ENCODE measurements around the gene MAP3K15. TPM values are rescaled to one million over a fixed set of nuclear protein-coding genes. Genes with fewer than 3 reads are reported as not detected.

MAP3K15 gene
- total RNA-seq, 1 donor from 2014 or later = 1.2 TPM

DNA sequence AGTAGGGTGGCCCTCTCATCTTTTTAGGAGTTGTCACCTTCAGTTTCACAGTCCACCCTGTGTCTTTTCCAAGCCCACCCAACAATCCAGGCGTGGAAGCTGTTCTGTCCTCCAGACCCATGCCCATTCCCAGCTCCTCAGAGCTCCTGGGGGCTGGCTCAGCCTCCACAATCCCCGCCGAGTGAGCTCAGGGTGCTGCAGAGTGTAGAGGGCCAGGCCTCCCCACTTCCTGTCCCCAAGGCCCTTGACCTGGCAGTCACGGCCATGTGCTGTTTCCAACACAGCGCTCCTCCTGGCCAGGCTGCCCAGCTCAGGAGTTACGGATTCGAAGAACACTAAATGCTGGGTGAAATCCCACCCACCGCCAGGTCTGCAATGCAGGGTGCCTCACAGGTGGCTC, 139.8 kb downstream of the MAP3K15 start:
- Mint-ChIP-seq H3K9me3 (no peaks in the 10 kb centered on the region), H3K4me1 (peaks cover 8% of the 10 kb centered on the region), H3K27me3 (ENCODE audit: low read depth) (peaks cover 3% of the 10 kb centered on the region), H3K27ac (ENCODE audit: unreplicated experiment) (no peak overlapping the region), H3K36me3 (ENCODE audit: low read depth) (no peaks in the 10 kb centered on the region), H3K4me3 (no peak overlapping the region)
- DNase-seq (ENCODE audit: low read depth, low spot score) = no peak
- TF ChIP-seq, protein P1, sequence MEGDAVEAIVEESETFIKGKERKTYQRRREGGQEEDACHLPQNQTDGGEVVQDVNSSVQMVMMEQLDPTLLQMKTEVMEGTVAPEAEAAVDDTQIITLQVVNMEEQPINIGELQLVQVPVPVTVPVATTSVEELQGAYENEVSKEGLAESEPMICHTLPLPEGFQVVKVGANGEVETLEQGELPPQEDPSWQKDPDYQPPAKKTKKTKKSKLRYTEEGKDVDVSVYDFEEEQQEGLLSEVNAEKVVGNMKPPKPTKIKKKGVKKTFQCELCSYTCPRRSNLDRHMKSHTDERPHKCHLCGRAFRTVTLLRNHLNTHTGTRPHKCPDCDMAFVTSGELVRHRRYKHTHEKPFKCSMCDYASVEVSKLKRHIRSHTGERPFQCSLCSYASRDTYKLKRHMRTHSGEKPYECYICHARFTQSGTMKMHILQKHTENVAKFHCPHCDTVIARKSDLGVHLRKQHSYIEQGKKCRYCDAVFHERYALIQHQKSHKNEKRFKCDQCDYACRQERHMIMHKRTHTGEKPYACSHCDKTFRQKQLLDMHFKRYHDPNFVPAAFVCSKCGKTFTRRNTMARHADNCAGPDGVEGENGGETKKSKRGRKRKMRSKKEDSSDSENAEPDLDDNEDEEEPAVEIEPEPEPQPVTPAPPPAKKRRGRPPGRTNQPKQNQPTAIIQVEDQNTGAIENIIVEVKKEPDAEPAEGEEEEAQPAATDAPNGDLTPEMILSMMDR (conservative IDR thresholded peaks at IDR 0.05) = no peak

DNA sequence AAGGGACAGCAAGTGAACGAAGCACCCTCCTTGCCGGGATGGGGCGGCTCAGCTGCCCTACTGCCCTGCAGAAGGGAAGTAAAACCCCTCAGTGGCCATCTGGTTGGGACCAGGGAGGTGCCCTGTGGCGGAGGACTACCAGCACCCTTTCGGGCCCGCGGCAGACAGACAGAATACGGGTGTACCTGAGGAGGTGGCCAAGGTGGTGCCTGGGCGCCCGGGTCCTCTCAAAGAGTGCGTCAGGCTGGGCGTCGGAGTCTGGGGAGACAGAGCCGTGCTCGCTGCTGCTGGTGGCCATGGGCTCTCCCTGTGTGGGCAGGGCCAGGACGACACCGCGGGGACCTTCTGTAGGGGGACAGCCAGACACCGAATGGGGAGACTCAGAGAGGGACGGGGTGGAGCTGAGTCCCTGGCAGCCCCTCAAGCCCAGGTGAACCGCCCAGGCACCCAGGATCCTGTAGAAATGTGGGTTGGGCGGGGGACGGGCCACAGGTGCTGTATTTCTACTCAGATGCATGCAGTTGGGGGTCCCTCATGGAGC, 141.9 kb downstream of the MAP3K15 start:
- no peak for DNase-seq (ENCODE audit: low read depth, low spot score)
- Mint-ChIP-seq H3K4me3 (no peak overlapping the region), H3K9me3 (no peaks in the 10 kb centered on the region)

DNA sequence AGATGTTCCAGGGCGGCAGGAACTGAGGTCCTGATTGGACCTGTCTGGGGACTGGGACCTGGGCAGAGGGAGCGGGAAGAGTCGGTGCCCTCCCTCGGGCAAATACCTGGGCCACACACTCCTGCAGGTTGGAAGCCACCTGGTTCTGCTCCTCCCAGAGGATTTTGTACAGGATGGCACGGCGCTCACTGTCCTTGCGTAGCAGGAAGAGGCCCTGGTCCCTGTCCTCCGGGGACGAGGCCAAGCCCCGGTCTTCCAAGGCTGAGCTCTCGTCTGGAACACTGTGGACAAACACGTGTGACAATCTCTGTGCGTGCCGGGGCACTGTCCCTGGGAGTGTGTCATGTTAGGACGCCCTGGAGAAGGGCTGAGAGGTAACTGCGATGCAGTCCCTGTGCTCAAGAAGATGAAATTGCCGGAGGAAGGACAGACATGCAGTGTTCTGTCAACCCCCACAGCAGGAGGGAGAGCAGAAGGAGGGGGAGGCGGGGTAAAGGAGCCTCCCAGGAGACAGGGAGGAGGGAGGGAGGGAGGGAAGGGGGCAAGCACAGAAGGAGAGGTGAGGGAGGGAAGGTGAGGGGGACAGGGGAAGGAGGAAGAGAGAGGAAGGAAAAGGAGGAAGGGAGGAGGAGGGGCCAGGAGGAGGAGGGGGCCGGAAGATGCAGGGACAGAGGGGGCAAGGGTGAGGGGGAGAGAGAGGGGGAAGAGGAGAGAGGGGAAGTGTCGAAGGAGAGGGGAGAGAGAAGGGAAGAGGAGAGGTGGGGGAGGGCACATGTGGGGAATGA, 142.6 kb downstream of the MAP3K15 start:
- TF ChIP-seq, protein P1 (conservative IDR thresholded peaks at IDR 0.05) = no peak
- H3K4me1 Mint-ChIP-seq = peaks cover 8% of the 10 kb centered on the region
- H3K27ac Mint-ChIP-seq (ENCODE audit: unreplicated experiment) = peak overlapping the region; percentile 15
- H3K36me3 Mint-ChIP-seq (ENCODE audit: low read depth) = no peaks in the 10 kb centered on the region
- no peak for DNase-seq (ENCODE audit: low read depth, low spot score)
- peaks cover 3% of the 10 kb centered on the region for H3K27me3 Mint-ChIP-seq (ENCODE audit: low read depth)
- no peaks in the 10 kb centered on the region for H3K9me3 Mint-ChIP-seq
- peak overlapping the region; percentile 87 for H3K4me3 Mint-ChIP-seq

More for the DNA sequence above, 141.9 kb downstream of the MAP3K15 start:
- Mint-ChIP-seq H3K4me1 (peaks cover 8% of the 10 kb centered on the region), H3K27ac (ENCODE audit: unreplicated experiment) (no peak overlapping the region), H3K36me3 (ENCODE audit: low read depth) (no peaks in the 10 kb centered on the region), H3K27me3 (ENCODE audit: low read depth) (peaks cover 3% of the 10 kb centered on the region)
- TF ChIP-seq, protein P1 (conservative IDR thresholded peaks at IDR 0.05) = no peak

DNA sequence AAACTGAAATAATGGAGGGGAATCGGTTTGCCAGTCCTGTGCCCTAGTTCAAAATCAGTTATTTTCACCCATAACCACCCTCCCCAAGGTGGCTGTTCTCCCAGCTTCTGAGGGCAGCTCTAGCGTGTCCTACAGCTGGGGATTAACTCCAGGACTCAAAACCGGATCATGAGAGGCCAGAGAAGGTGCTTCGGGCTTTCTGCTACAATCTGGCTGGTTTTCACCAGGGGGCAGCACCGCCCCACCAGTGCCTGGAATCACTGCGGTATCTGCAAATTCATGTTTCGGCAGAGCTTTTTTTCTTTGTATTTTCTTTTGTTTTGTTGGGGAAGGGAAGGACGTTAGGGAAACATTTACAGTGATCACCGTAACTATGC, 143.2 kb downstream of the MAP3K15 start:
- DNase-seq (ENCODE audit: low read depth, low spot score) = peak; percentile 62
- H3K4me3 Mint-ChIP-seq = peak overlapping the region; percentile 87
- no peaks in the 10 kb centered on the region for H3K36me3 Mint-ChIP-seq (ENCODE audit: low read depth)
- TF ChIP-seq, protein P1 (conservative IDR thresholded peaks at IDR 0.05) = peak; percentile 75
- H3K27ac Mint-ChIP-seq (ENCODE audit: unreplicated experiment) = peak overlapping the region; percentile 15
- peaks cover 8% of the 10 kb centered on the region for H3K4me1 Mint-ChIP-seq
- H3K27me3 Mint-ChIP-seq (ENCODE audit: low read depth) = peaks cover 3% of the 10 kb centered on the region
- H3K9me3 Mint-ChIP-seq = no peaks in the 10 kb centered on the region

DNA sequence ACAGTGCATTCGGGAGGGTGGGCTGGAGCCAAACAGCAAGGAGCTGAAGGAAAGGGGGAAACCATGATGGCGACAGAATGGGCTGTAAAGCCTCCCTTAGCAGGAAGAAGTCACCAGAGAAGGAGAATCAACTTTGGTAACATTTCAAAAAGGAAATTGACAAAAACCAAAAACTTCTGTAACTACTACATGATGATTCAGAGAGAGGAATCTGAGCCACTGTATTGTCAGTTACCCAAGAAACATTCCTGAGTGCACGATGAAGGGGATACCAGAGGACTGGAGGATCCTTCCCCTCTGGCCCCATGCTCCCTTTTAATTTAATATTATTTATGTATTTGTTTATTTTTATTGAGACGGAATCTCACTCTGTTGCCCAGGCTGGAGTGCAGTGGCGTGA, 145.2 kb downstream of the MAP3K15 start:
- DNase-seq (ENCODE audit: low read depth, low spot score) = no peak
- TF ChIP-seq, protein P1 (conservative IDR thresholded peaks at IDR 0.05) = no peak
- peaks cover 8% of the 10 kb centered on the region for H3K4me1 Mint-ChIP-seq
- H3K27ac Mint-ChIP-seq (ENCODE audit: unreplicated experiment) = no peak overlapping the region
- peaks cover 6% of the 10 kb centered on the region for H3K36me3 Mint-ChIP-seq (ENCODE audit: low read depth)
- peaks cover 3% of the 10 kb centered on the region for H3K27me3 Mint-ChIP-seq (ENCODE audit: low read depth)
- H3K4me3 Mint-ChIP-seq = no peak overlapping the region
- H3K9me3 Mint-ChIP-seq = no peaks in the 10 kb centered on the region
